ENCODE measurements around the gene ACVR2A.

DNA sequence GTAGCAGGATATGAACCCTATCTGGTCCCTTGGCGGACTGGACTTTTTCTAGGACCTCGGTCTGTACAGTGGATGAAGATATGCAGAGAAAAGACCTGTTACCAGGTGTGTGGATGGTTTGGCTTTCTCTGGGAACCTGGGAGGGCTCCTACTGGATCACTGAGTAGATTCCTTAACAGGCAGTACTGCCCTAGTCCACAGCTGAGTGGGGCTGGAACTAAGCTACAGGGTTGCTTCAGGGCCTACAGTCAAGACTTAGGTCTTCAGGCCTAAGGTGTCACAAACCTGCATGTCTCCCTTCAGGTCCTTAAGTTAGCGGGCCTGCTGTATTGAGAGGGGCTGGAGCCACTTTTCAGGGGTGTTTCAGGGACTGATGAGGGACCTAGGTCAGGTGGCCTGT, 132.8 kb downstream of the ACVR2A start:
- TF ChIP-seq CTCF (IDR thresholded peaks at IDR 0.05; ENCODE audit: low read length) (no peak), EZH2phosphoT487 (IDR thresholded peaks at IDR 0.05; ENCODE audit: low read length) (no peak), EZH2 (optimal IDR thresholded peaks at IDR 0.05; ENCODE audit: low read depth, low read length) (no peak)
